Trophoblast cell (in vitro differentiated cells and primary cell): ENCODE measurements around the gene UBAC1.

ENCODE experiments used
- DNase-seq, 2 donors: peaks; one replicate each; pipeline ENCODE4 v3.0.0-alpha.2; 2016
- H2AFZ ChIP-seq: 2 replicates; pipeline ENCODE4 v1.6.1; 2013; ENCODE audit warnings: low read length, moderate library complexity, mild to moderate bottlenecking; ENCODE audit not compliant: insufficient read depth, poor library complexity
- H2AK5ac ChIP-seq: 2 replicates; pipeline ENCODE4 v1.6.1; 2013; ENCODE audit warnings: mild to moderate bottlenecking, low read length
- H2BK120ac ChIP-seq: 2 replicates; pipeline ENCODE4 v1.6.1; 2013; ENCODE audit warnings: low read length, mild to moderate bottlenecking, moderate library complexity; ENCODE audit not compliant: insufficient read depth, poor library complexity
- H2BK12ac ChIP-seq: 2 replicates; pipeline ENCODE4 v1.6.1; 2013; ENCODE audit warnings: mild to moderate bottlenecking, low read length, moderate library complexity
- H2BK5ac ChIP-seq: 2 replicates; pipeline ENCODE4 v1.6.1; 2013; ENCODE audit warnings: low read length, low read depth, moderate library complexity, mild to moderate bottlenecking; ENCODE audit not compliant: poor library complexity
- H3K14ac ChIP-seq: 2 replicates; pipeline ENCODE4 v1.6.1; 2013; ENCODE audit warnings: mild to moderate bottlenecking, low read length
- H3K18ac ChIP-seq: 2 replicates; pipeline ENCODE4 v1.6.1; 2013; ENCODE audit warnings: mild to moderate bottlenecking, low read length
- H3K23ac ChIP-seq: 2 replicates; pipeline ENCODE4 v1.6.1; 2013; ENCODE audit warnings: low read length
- H3K27ac ChIP-seq: 2 replicates; pipeline ENCODE4 v1.5.1; 2013; ENCODE audit warnings: low read depth, mild to moderate bottlenecking, inconsistent platforms, low read length, moderate library complexity
- H3K27me3 ChIP-seq: 2 replicates; pipeline ENCODE4 v1.6.1; 2013; ENCODE audit warnings: inconsistent platforms, mild to moderate bottlenecking, low read length, moderate library complexity; ENCODE audit not compliant: insufficient read depth
- H3K36me3 ChIP-seq, 2 experiments: 1 replicate in 1 of 2; 2 replicates in 1 of 2; pipeline ENCODE4 v1.6.1; 2013; ENCODE audit warnings: low read length in 2 of 2, mild to moderate bottlenecking in 2 of 2, moderate library complexity in 1 of 2; ENCODE audit not compliant: insufficient read depth in 2 of 2, control insufficient read depth in 1 of 2
- H3K4ac ChIP-seq: 2 replicates; pipeline ENCODE4 v1.6.1; 2013; ENCODE audit warnings: low read depth, mild to moderate bottlenecking, low read length, moderate library complexity
- H3K4me1 ChIP-seq, 2 experiments: 1 replicate in 1 of 2; 2 replicates in 1 of 2; pipeline ENCODE4 v1.6.1; 2013; ENCODE audit warnings: low read length in 2 of 2, mild to moderate bottlenecking in 2 of 2, moderate library complexity in 1 of 2; ENCODE audit not compliant: insufficient read depth in 2 of 2, control insufficient read depth in 1 of 2
- H3K4me2 ChIP-seq: 2 replicates; pipeline ENCODE4 v1.6.1; 2013; ENCODE audit warnings: inconsistent platforms, mild to moderate bottlenecking, low read length, moderate library complexity
- H3K4me3 ChIP-seq: 2 replicates; pipeline ENCODE4 v1.5.1; 2013; ENCODE audit warnings: mild to moderate bottlenecking, low read depth, low read length, inconsistent platforms
- H3K79me1 ChIP-seq: one replicate; pipeline ENCODE4 v1.6.1; 2013; ENCODE audit warnings: low read length
- H3K79me2 ChIP-seq: 2 replicates; pipeline ENCODE4 v1.6.1; 2013; ENCODE audit warnings: low read length, mild to moderate bottlenecking; ENCODE audit not compliant: control insufficient read depth, insufficient read depth, poor library complexity
- H3K9ac ChIP-seq: 2 replicates; pipeline ENCODE4 v1.6.1; 2013; ENCODE audit warnings: mild to moderate bottlenecking, low read length
- H3K9me3 ChIP-seq: 2 replicates; pipeline ENCODE4 v1.6.1; 2013; ENCODE audit warnings: low read depth, mild to moderate bottlenecking, control low read depth, inconsistent platforms, low read length; ENCODE audit not compliant: insufficient read depth
- H4K12ac ChIP-seq: 2 replicates; pipeline ENCODE4 v1.6.1; 2013; ENCODE audit warnings: low read depth, mild to moderate bottlenecking, low read length, moderate library complexity
- H4K8ac ChIP-seq: 2 replicates; pipeline ENCODE4 v1.6.1; 2013; ENCODE audit warnings: low read depth, mild to moderate bottlenecking, low read length, moderate library complexity
- H4K91ac ChIP-seq: one replicate; pipeline ENCODE4 v1.6.1; 2013; ENCODE audit warnings: low read depth, mild to moderate bottlenecking, low read length, moderate library complexity
- WGBS: extraction: QIAGEN DNeasy Blood & Tissue Kit; methylation state at CpG from one replicate; pipeline ENCODE4 v1.1.7; 2013; ENCODE audit warnings: missing lambda C conversion rate; ENCODE audit not compliant: insufficient read length, insufficient coverage; ENCODE audit errors: extremely low coverage; 5-methylcytosine and 5-hydroxymethylcytosine counted together

Gene UBAC1

GRCh38 chr9:135924628-135925338, 36.4 kb downstream of the UBAC1 start:
- Histone ChIP-seq H4K12ac (no peak overlapping the region), H3K27me3 (no peaks in the 10 kb centered on the region), H2BK120ac (no peak overlapping the region), H3K4ac (no peak overlapping the region), H2BK5ac (no peak overlapping the region), H3K27ac (no peak overlapping the region), H4K8ac (no peak overlapping the region), H3K79me2 (no peaks in the 10 kb centered on the region), H3K18ac (no peak overlapping the region), H4K91ac (no peak overlapping the region), H3K23ac (no peak overlapping the region), H3K9ac (no peak overlapping the region), H3K9me3 (peaks cover 7% of the 10 kb centered on the region), H3K4me1 (no peaks in the 10 kb centered on the region), H3K4me2 (no peak overlapping the region), H3K36me3 (peaks cover 13 to 15% of the 10 kb centered on the region in 2 experiments), H2AFZ (no peak overlapping the region), H3K14ac (no peak overlapping the region), H2BK12ac (no peak overlapping the region), H3K79me1 (no peaks in the 10 kb centered on the region), H2AK5ac (no peak overlapping the region), H3K4me3 (no peak overlapping the region)
- no CpG with 5 or more reads among the region's 27 CpGs for WGBS
- DNase-seq: no peak

- Histone ChIP-seq H2AFZ (no peak overlapping the region), H3K4me2 (no peak overlapping the region), H2BK5ac (no peak overlapping the region), H3K79me2 (no peaks in the 10 kb centered on the region), H3K27ac (no peak overlapping the region), H4K12ac (no peak overlapping the region), H3K4me1 (no peaks in the 10 kb centered on the region), H3K18ac (no peak overlapping the region), H3K9ac (no peak overlapping the region), H2BK12ac (no peak overlapping the region), H4K91ac (no peak overlapping the region), H2AK5ac (no peak overlapping the region), H3K9me3 (peaks cover 12% of the 10 kb centered on the region), H2BK120ac (no peak overlapping the region), H3K23ac (no peak overlapping the region), H4K8ac (no peak overlapping the region), H3K36me3 (peaks cover 10 to 12% of the 10 kb centered on the region in 2 experiments), H3K4ac (no peak overlapping the region), H3K79me1 (no peaks in the 10 kb centered on the region), H3K27me3 (no peaks in the 10 kb centered on the region), H3K14ac (no peak overlapping the region), H3K4me3 (no peak overlapping the region)
- no CpG with 5 or more reads among the region's 13 CpGs for WGBS
- DNase-seq: no peak
These were observed 37.7 kb downstream of the UBAC1 start for GRCh38 chr9:135923508-135923907.

- Histone ChIP-seq H3K27ac (no peak overlapping the region), H3K79me1 (no peaks in the 10 kb centered on the region), H3K18ac (no peak overlapping the region), H3K79me2 (no peaks in the 10 kb centered on the region), H3K4ac (no peak overlapping the region), H2AFZ (no peak overlapping the region), H3K4me1 (no peaks in the 10 kb centered on the region), H4K8ac (no peak overlapping the region), H3K9me3 (peaks cover 14% of the 10 kb centered on the region), H2BK120ac (no peak overlapping the region), H3K23ac (no peak overlapping the region), H2AK5ac (no peak overlapping the region), H3K4me2 (no peak overlapping the region), H2BK12ac (no peak overlapping the region), H2BK5ac (no peak overlapping the region), H3K4me3 (no peak overlapping the region), H3K9ac (no peak overlapping the region), H3K14ac (no peak overlapping the region), H3K27me3 (no peaks in the 10 kb centered on the region), H3K36me3 (peaks cover 8 to 12% of the 10 kb centered on the region in 2 experiments), H4K91ac (no peak overlapping the region), H4K12ac (no peak overlapping the region)
- no peak for DNase-seq
- WGBS: no CpG with 5 or more reads among the region's 14 CpGs
These were observed 39.3 kb downstream of the UBAC1 start for GRCh38 chr9:135921749-135922310.

- Histone ChIP-seq H3K4me3 (no peak overlapping the region), H3K79me1 (no peaks in the 10 kb centered on the region), H2BK5ac (no peak overlapping the region), H3K36me3 (peaks cover 8 to 10% of the 10 kb centered on the region in 2 experiments), H3K4me2 (no peak overlapping the region), H3K9ac (no peak overlapping the region), H2AK5ac (no peak overlapping the region), H2BK12ac (no peak overlapping the region), H3K4me1 (no peaks in the 10 kb centered on the region), H4K91ac (no peak overlapping the region), H3K14ac (no peak overlapping the region), H3K79me2 (no peaks in the 10 kb centered on the region), H3K4ac (no peak overlapping the region), H3K27me3 (no peaks in the 10 kb centered on the region), H3K9me3 (peaks cover 17% of the 10 kb centered on the region), H3K18ac (no peak overlapping the region), H4K8ac (no peak overlapping the region), H2AFZ (no peak overlapping the region), H3K23ac (no peak overlapping the region), H4K12ac (no peak overlapping the region), H3K27ac (no peak overlapping the region), H2BK120ac (no peak overlapping the region)
- no peak for DNase-seq
- no CpG with 5 or more reads among the region's 24 CpGs for WGBS
These were observed 40.1 kb downstream of the UBAC1 start for GRCh38 chr9:135920973-135921585.
